Cerebellar nuclear complex (tissue), 1 donor: ENCODE measurements around the gene GSTA4.
"Not testable (repeated sequence)": the region's sequence is repeated elsewhere in the genome, so short reads cannot be mapped to it uniquely, and the experiment has no call there.

Experiments
- DNase-seq, 2 experiments: peaks; one replicate each; lab custom pipeline; 2025; lab: John Stamatoyannopoulos, UW

GSTA4 gene

GRCh38 chr6:53014063-53014462 is 19.0 kb upstream of the GSTA4 start:
- no peak for DNase-seq

GRCh38 chr6:53011979-53012378 is 16.9 kb upstream of the GSTA4 start:
- DNase-seq: no peak

GRCh38 chr6:53010504-53010903 is 15.4 kb upstream of the GSTA4 start:
- DNase-seq: no peak

- no peak for DNase-seq
Observed at GRCh38 chr6:53009511-53009910, 14.4 kb upstream of the GSTA4 start.

- DNase-seq: no peak
Observed at GRCh38 chr6:53009056-53009455, 14.0 kb upstream of the GSTA4 start.

GRCh38 chr6:53008192-53008687 is 13.2 kb upstream of the GSTA4 start:
- DNase-seq: not testable (repeated sequence)

GRCh38 chr6:53005663-53006250 is 10.7 kb upstream of the GSTA4 start:
- DNase-seq: no peak

- DNase-seq: no peak
Observed at GRCh38 chr6:52999456-52999855, 4.4 kb upstream of the GSTA4 start.

- no peak for DNase-seq
Observed at GRCh38 chr6:52998603-52999002, 3.5 kb upstream of the GSTA4 start.

GRCh38 chr6:52995913-52996645 is 995 bp upstream of the GSTA4 start:
- peak in 1 of 2 experiments; percentile 20 for DNase-seq

- no peak for DNase-seq
Observed at GRCh38 chr6:52994839-52995088, 320 bp downstream of the GSTA4 start.

GRCh38 chr6:52994031-52994838 is 849 bp downstream of the GSTA4 start:
- peak in 1 of 2 experiments; percentile 17 for DNase-seq

GRCh38 chr6:52992980-52993920 is 1.8 kb downstream of the GSTA4 start:
- DNase-seq: no peak

GRCh38 chr6:52990342-52990741 is 4.7 kb downstream of the GSTA4 start:
- no peak for DNase-seq

- DNase-seq: no peak
Observed at GRCh38 chr6:52985228-52985627, 9.9 kb downstream of the GSTA4 start.

- no peak for DNase-seq
Observed at GRCh38 chr6:52984247-52984646, 10.8 kb downstream of the GSTA4 start.

GRCh38 chr6:52983159-52983848 is 11.8 kb downstream of the GSTA4 start:
- DNase-seq: no peak

GRCh38 chr6:52982680-52983079 is 12.4 kb downstream of the GSTA4 start:
- no peak for DNase-seq

- no peak for DNase-seq
Observed at GRCh38 chr6:52981222-52981900, 13.7 kb downstream of the GSTA4 start.

GRCh38 chr6:52976591-52977035 is 18.5 kb downstream of the GSTA4 start:
- no peak for DNase-seq

- DNase-seq: no peak
Observed at GRCh38 chr6:52976149-52976548, 18.9 kb downstream of the GSTA4 start.
